ENCODE results near the gene TMEM8B.

The TMEM8B gene

GRCh38 chr9:35812025-35812602 is 16.9 kb upstream of the TMEM8B start, which contains the start of gene SPAG8:
Gene SPAG8, minus strand, starts transcription at chr9:35812262. Its CDS starts 115 bp downstream, at chr9:35812147.
- DNase-seq (ENCODE audit: low spot score): peak; percentile 98

GRCh38 chr9:35813434-35814105 is 15.5 kb upstream of the TMEM8B start:
- DNase-seq (ENCODE audit: low spot score): no peak

GRCh38 chr9:35814106-35814840 is 14.8 kb upstream of the TMEM8B start:
- peak; percentile 54 for DNase-seq (ENCODE audit: low spot score)

GRCh38 chr9:35814841-35815543 is 14.0 kb upstream of the TMEM8B start, which contains the start of gene HINT2:
Gene HINT2, minus strand, starts transcription at chr9:35815042. Its CDS starts 63 bp downstream, at chr9:35814979.
- DNase-seq (ENCODE audit: low spot score): peak; percentile 99

- DNase-seq (ENCODE audit: low spot score): no peak
Observed at GRCh38 chr9:35816708-35817107, 12.3 kb upstream of the TMEM8B start.

DNA sequence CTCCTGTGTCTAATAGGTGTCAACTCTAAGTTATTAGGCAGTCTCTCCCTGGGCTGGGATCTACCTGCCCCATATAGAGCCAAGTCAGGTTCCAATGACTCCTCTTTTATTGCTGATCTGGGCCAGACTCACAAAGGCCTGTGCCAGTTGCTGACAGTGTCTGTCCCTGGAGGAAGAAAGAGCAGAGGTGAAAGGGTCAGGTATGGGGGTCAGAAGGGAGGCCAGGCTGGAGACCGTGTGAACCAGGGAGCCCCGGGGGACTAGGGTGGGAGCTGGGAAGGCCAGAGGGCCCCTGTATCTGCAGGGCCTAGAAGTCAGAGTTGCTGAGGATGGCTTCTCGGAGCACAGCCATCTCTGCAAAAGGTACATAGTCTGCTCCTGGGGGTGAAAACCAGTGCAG is 10.7 kb upstream of the TMEM8B start:
- DNase-seq (ENCODE audit: low spot score): no peak

DNA sequence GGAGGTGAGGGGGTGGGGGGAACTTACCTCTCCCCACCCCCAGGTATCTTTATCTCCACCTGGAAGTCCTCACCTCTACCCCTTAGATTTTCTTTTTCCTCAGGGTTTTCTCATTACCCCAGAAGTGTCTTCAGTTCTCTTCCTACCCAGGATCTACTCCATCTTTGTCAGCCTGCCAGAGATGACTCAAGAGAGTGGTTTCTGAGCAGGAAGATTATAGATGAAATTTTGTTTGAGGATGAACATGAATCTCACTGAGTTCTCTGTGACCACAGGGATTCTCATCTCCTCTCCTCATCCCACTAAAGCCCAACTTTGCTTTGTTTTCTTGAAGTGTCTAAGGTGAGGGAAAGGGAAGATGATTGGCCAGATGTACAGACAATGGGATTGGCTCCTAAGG is 9.0 kb upstream of the TMEM8B start:
- peak; percentile 65 for DNase-seq (ENCODE audit: low spot score)

- no peak for DNase-seq (ENCODE audit: low spot score)
Observed at GRCh38 chr9:35822926-35823325, 6.1 kb upstream of the TMEM8B start.

DNA sequence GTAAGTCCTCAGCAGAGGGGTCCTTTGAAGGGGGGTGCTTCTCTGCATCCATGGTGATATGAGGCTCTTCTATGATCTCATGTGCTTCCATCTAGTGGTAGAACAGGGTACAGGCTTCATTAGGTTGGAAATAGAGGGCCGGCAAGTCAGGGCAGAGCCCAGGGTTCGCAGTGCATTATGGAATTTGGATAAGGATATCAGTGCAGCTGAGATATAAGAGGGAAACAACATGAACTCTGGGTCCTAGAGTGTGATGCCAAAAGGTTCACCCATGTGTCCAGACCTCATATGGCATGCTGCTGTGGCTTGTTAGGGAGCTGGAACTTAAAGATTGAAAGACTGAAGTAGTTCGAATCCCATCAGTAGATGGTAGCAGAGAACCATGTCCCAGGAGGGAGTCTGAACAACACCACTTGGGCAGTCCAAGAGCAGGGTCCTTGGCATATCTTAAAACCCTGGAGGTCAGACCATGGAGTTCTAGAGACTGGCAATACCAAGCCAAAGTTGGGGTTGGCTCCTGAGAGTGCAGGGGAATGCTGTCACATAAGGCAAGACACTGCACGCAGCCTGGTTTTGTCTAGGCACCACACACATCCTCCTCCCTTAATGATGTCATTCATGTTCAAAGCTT is 2.8 kb upstream of the TMEM8B start:
- peak; percentile 55 for DNase-seq (ENCODE audit: low spot score)

DNA sequence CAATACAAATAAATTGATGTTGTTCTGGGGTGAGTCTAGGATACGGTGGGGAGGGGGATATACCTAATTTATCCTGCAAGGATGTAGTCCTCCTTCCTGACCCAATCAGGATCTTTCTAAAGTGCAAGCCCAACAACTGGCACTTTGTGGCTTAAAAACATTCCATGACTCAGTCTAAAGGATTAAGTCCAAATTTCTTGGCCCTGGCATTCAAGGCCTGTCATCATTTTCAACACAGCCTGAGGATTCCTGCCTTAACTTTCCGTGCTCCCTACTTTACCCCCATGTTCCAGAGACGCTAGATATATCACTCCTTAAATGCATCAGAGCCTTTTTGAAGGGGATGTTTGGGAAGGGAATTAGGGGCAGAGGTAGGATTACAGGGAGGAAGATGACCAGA is 1.5 kb upstream of the TMEM8B start:
- peak; percentile 31 for DNase-seq (ENCODE audit: low spot score)

GRCh38 chr9:35828716-35829083 is 328 bp upstream of the TMEM8B start, which contains the start of gene FAM221B:
Gene FAM221B, minus strand, starts transcription at chr9:35828732. Its CDS starts 2,571 bp downstream, at chr9:35826161.
- DNase-seq (ENCODE audit: low spot score): no peak

GRCh38 chr9:35829764-35830096 is 702 bp downstream of the TMEM8B start:
- no peak for DNase-seq (ENCODE audit: low spot score)

DNA sequence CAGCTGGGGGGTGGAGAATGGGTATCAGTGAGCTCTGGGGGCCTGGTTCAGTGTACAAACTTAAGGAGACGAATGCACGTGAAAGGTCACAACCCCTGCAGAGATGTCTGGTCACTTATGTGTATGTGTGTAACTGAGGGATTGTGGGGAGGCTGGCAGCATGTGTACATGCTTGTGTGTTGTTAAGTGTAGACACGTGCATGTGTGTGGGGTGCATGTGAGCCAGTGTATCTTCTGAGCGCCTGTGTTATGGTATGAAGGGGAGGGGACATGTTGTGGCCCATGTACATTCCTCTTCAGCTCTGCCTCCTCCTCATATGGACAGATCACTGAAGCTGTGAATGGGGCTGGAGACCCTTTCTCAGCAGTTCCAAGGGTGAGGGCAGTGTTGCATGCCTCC is 2.0 kb downstream of the TMEM8B start:
- DNase-seq (ENCODE audit: low spot score): no peak

GRCh38 chr9:35832814-35833213 is 3.8 kb downstream of the TMEM8B start:
- no peak for DNase-seq (ENCODE audit: low spot score)

GRCh38 chr9:35834260-35835215 is 5.5 kb downstream of the TMEM8B start:
- no peak for DNase-seq (ENCODE audit: low spot score)

DNA sequence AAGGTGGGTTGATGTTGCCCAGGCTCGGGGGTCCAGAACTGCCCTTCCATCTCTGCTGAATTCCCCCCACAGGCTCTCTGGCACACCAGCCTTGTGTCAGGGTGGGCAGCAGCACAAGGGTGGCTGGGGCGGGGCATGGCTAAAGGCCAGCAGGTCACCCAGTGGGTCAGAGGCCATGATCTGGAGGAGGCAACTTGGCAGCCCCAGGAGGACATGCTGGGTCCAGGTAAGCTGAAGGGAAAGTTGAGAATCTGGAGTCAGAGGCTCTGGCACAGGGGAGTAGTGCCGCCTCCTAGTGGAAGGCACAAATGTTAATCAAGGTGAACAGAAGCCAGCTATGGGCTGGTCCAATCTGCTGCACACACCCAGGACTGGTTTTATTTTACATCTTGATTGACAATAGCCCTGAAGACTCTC is 6.2 kb downstream of the TMEM8B start:
- no peak for DNase-seq (ENCODE audit: low spot score)

- DNase-seq (ENCODE audit: low spot score): no peak
Observed at GRCh38 chr9:35835766-35836165, 6.7 kb downstream of the TMEM8B start.

DNA sequence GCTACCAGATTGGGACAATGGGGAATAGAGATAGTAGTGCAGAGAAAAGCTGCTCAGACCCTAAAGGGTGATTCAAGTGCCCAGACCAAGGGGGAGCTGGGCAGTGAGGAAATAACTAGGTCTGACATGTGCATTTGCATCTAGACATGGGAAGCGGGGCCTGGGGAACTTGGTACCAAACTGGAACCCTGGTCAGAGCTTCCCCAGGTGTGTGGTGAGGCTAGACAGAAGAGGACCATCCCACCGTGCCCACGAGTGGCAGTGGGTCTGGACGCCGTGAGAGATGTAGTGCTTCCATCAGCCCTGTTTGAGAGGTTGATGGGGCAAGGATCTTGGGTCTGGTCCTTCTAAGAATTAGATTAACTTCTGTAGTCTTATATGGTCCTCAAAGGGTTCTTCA is 7.6 kb downstream of the TMEM8B start:
- DNase-seq (ENCODE audit: low spot score): no peak

GRCh38 chr9:35839926-35840325 is 10.9 kb downstream of the TMEM8B start:
- no peak for DNase-seq (ENCODE audit: low spot score)

DNA sequence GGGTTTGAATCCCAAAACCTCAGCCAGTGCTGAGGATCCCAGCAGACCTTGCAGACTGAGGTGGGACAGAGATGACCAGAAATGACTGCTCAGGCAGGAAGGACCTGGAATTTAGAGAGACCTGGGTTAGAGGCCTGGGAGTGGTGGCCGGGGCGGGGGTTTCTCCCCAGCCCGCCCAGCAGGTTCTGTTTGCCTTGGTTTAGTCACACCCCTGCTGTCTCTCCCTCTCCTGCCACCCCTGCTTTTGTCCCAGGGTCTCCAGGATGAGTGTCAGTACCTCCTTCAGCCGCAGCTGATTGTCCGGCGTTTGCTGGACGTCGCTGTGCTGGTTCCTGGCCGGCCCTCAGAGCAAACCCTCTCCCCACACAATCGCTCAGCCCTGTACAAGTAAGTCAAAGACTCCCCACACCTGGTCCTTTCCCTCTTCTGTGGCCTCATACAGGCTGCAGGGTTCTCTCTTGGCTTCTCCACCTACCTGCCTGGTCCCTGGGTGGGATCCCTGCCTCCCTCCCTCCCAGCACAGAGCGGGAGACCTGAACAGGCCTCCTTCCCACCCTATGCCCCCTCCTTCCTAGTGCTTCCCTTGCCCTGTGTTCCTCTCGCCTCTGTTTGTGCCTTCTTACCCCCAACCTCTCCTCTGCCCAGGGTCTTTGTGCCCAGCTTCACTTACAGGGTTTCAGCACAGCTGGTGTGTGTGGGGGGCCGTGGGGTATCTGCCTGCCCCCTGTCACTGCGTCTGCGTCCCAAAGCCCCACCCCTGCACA is 12.0 kb downstream of the TMEM8B start:
- no peak for DNase-seq (ENCODE audit: low spot score)
